ENCODE data around the gene OOSP4A.
"Not testable (repeated sequence)": the region's sequence is repeated elsewhere in the genome, so short reads cannot be mapped to it uniquely, and the experiment has no call there.

Gene OOSP4A

GRCh38 chr11:59968395-59968783, 4.6 kb downstream of the OOSP4A start:
- TF ChIP-seq CTCF (IDR thresholded peaks at IDR 0.05; ENCODE audit: low read length, missing control alignments), result no peak
- DNase-seq (ENCODE audit: low read depth), result no peak
- H3K4me3 ChIP-seq (replicated peaks; ENCODE audit: low read depth, low read length), result no peak overlapping the region

GRCh38 chr11:59973097-59973496, 9.3 kb downstream of the OOSP4A start:
- DNase-seq (ENCODE audit: low read depth), result no peak
- H3K4me3 ChIP-seq (replicated peaks; ENCODE audit: low read depth, low read length), result no peak overlapping the region
- no peak for TF ChIP-seq CTCF (IDR thresholded peaks at IDR 0.05; ENCODE audit: low read length, missing control alignments)

GRCh38 chr11:59981106-59981770, 17.4 kb downstream of the OOSP4A start:
- DNase-seq (ENCODE audit: low read depth), result no peak
- no peak for TF ChIP-seq CTCF (IDR thresholded peaks at IDR 0.05; ENCODE audit: low read length, missing control alignments)

GRCh38 chr11:59982037-59982436, 18.2 kb downstream of the OOSP4A start:
- not testable (repeated sequence) for H3K4me3 ChIP-seq (replicated peaks; ENCODE audit: low read depth, low read length); DNase-seq (ENCODE audit: low read depth)

More at GRCh38 chr11:59981106-59981770, 17.4 kb downstream of the OOSP4A start:
- no peak overlapping the region for H3K4me3 ChIP-seq (replicated peaks; ENCODE audit: low read depth, low read length)

- DNase-seq (ENCODE audit: low read depth), result no peak
- H3K4me3 ChIP-seq (replicated peaks; ENCODE audit: low read depth, low read length), result no peak overlapping the region
- TF ChIP-seq CTCF (IDR thresholded peaks at IDR 0.05; ENCODE audit: low read length, missing control alignments), result no peak
These were observed 19.4 kb downstream of the OOSP4A start for GRCh38 chr11:59983212-59983611.

GRCh38 chr11:59984368-59984767, 20.5 kb downstream of the OOSP4A start:
- no peak for TF ChIP-seq CTCF (IDR thresholded peaks at IDR 0.05; ENCODE audit: low read length, missing control alignments)
- no peak for DNase-seq (ENCODE audit: low read depth)
- no peak overlapping the region for H3K4me3 ChIP-seq (replicated peaks; ENCODE audit: low read depth, low read length)

GRCh38 chr11:59990421-59990820, 26.6 kb downstream of the OOSP4A start:
- H3K4me3 ChIP-seq (replicated peaks; ENCODE audit: low read depth, low read length), result no peak overlapping the region
- DNase-seq (ENCODE audit: low read depth), result no peak
- no peak for TF ChIP-seq CTCF (IDR thresholded peaks at IDR 0.05; ENCODE audit: low read length, missing control alignments)
